SK-N-MC (cell line): ENCODE data around the gene RFLNA.
"Not testable (repeated sequence)": the region's sequence is repeated elsewhere in the genome, so short reads cannot be mapped to it uniquely, and the experiment has no call there.

Experiments used
- DNase-seq: peaks from one replicate; pipeline ENCODE4 v3.0.0-alpha.2; 2011; ENCODE audit warnings: low read depth, low spot score
- H3K27ac ChIP-seq: fragments of 200-600 bp; sonication (generic); 2 replicates; pipeline ENCODE4 v1.5.1; 2016; ENCODE audit warnings: mixed run types
- H3K36me3 ChIP-seq: fragments of 200-600 bp; sonication (generic); 2 replicates; pipeline ENCODE4 v1.6.1; 2017; ENCODE audit warnings: antibody characterized with exemption, low read length, mixed read lengths; ENCODE audit not compliant: insufficient read depth
- H3K4me3 ChIP-seq: fragments of 200-600 bp; sonication (generic); 2 replicates; pipeline ENCODE4 v1.5.1; 2016
- H3K9ac ChIP-seq: fragments of 200-600 bp; sonication (generic); 2 replicates; pipeline ENCODE4 v1.8.0; 2017; ENCODE audit warnings: mixed run types, mixed read lengths; ENCODE audit not compliant: insufficient read length
- H3K9me3 ChIP-seq: fragments of 200-600 bp; sonication (generic); 2 replicates; pipeline ENCODE4 v1.6.1; 2017; ENCODE audit warnings: low read depth, mild to moderate bottlenecking, antibody characterized with exemption, low read length, moderate library complexity, mixed read lengths
- EZH2 ChIP-seq: fragments of 200-600 bp; sonication (generic); IDR thresholded peaks from one replicate; pipeline ENCODE4 v1.6.1; 2017; ENCODE audit warnings: antibody characterized with exemption
- FOXP2 ChIP-seq: optimal IDR thresholded peaks from 2 replicates; pipeline ENCODE3; 2011; ENCODE audit warnings: mild to moderate bottlenecking, moderate library complexity; ENCODE audit not compliant: insufficient read depth; ENCODE audit errors: extremely low read length, control extremely low read depth
- POLR2AphosphoS5 ChIP-seq: IDR thresholded peaks from 2 replicates; pipeline ENCODE4 v1.6.1; 2012; ENCODE audit warnings: mild to moderate bottlenecking, low read depth, low read length, borderline replicate concordance

Gene RFLNA

GRCh38 chr12:124316257-124316900 lies 21.5 kb downstream of the RFLNA start:
- H3K4me3 ChIP-seq, result no peak overlapping the region
- H3K36me3 ChIP-seq, result no peaks in the 10 kb centered on the region
- no peak for DNase-seq
- no peak overlapping the region for H3K27ac ChIP-seq
- no peak for TF ChIP-seq POLR2AphosphoS5
- no peak for TF ChIP-seq EZH2
- no peak for TF ChIP-seq FOXP2
- no peaks in the 10 kb centered on the region for H3K9me3 ChIP-seq
- H3K9ac ChIP-seq, result no peak overlapping the region

GRCh38 chr12:124317400-124317799 lies 22.5 kb downstream of the RFLNA start:
- no peak overlapping the region for H3K4me3 ChIP-seq
- TF ChIP-seq FOXP2 (no peak), POLR2AphosphoS5 (no peak), EZH2 (no peak)

GRCh38 chr12:124318278-124319020 lies 23.6 kb downstream of the RFLNA start:
- Histone ChIP-seq H3K4me3 (no peak overlapping the region), H3K36me3 (peaks cover 1% of the 10 kb centered on the region; the same call in 1 of the 2 replicates), H3K9me3 (no peaks in the 10 kb centered on the region), H3K9ac (no peak overlapping the region), H3K27ac (no peak overlapping the region)
- DNase-seq, result no peak
- TF ChIP-seq EZH2 (no peak), POLR2AphosphoS5 (no peak), FOXP2 (no peak)

More at GRCh38 chr12:124317400-124317799, 22.5 kb downstream of the RFLNA start:
- DNase-seq, result no peak
- H3K9me3 ChIP-seq, result no peaks in the 10 kb centered on the region
- H3K27ac ChIP-seq, result no peak overlapping the region
- H3K36me3 ChIP-seq, result no peaks in the 10 kb centered on the region
- no peak overlapping the region for H3K9ac ChIP-seq

- H3K36me3 ChIP-seq, result peaks cover 12% of the 10 kb centered on the region
- H3K9me3 ChIP-seq, result no peaks in the 10 kb centered on the region
- DNase-seq, result no peak
These were observed 24.6 kb downstream of the RFLNA start for GRCh38 chr12:124319368-124320050.

GRCh38 chr12:124321040-124321481 lies 26.2 kb downstream of the RFLNA start:
- Histone ChIP-seq H3K9me3 (no peaks in the 10 kb centered on the region), H3K9ac (no peak overlapping the region)

More at GRCh38 chr12:124319368-124320050, 24.6 kb downstream of the RFLNA start:
- no peak overlapping the region for H3K27ac ChIP-seq
- H3K9ac ChIP-seq, result no peak overlapping the region
- H3K4me3 ChIP-seq, result no peak overlapping the region
- TF ChIP-seq POLR2AphosphoS5, result no peak
- TF ChIP-seq FOXP2, result no peak
- no peak for TF ChIP-seq EZH2

GRCh38 chr12:124321556-124322270 lies 26.8 kb downstream of the RFLNA start:
- Histone ChIP-seq H3K9me3 (no peaks in the 10 kb centered on the region), H3K9ac (no peak overlapping the region), H3K27ac (no peak overlapping the region), H3K36me3 (peaks cover 21% of the 10 kb centered on the region), H3K4me3 (no peak overlapping the region)
- DNase-seq, result no peak
- no peak for TF ChIP-seq FOXP2
- TF ChIP-seq POLR2AphosphoS5, result no peak
- no peak for TF ChIP-seq EZH2

More at GRCh38 chr12:124321040-124321481, 26.2 kb downstream of the RFLNA start:
- TF ChIP-seq FOXP2, result no peak
- no peak for TF ChIP-seq EZH2
- TF ChIP-seq POLR2AphosphoS5, result no peak
- Histone ChIP-seq H3K4me3 (no peak overlapping the region), H3K27ac (no peak overlapping the region), H3K36me3 (peaks cover 19% of the 10 kb centered on the region)
- no peak for DNase-seq

DNA sequence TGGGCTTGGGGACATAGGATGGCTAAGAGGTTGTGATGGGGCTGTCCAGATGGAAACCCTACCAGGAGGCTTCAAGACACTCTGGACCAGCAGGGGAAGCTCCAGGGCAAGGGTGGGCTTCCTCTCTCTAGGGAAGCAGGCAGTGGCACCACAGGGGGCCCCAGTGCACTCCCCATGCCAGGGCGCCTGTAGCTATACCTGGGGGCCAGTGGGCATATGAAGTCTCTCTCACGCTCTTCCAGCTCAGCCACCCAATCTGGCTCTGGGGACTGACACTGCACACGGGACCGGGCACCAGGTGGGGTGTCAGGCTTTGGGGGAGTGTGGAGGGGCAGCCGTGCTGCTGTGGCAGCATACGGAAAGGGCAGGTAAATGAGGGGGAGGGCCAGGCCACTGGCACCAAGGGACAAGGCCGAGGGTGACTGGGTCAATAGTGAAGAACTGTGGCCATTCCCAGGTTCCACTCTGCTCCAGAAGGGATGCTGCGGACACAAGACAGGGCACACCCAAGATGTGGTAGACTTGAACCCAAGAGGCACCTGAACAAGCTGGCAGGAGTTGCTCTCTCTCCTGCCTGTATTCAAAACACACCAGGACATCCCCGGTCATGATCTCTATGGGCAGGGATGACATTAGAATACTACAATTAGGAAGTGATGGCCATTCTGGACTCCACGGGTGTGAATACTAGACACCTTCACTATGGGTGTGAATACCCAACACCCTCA lies 27.5 kb downstream of the RFLNA start:
- H3K4me3 ChIP-seq, result no peak overlapping the region
- no peak for DNase-seq
- H3K36me3 ChIP-seq, result peaks cover 21% of the 10 kb centered on the region
- no peaks in the 10 kb centered on the region for H3K9me3 ChIP-seq
- H3K9ac ChIP-seq, result no peak overlapping the region
- no peak overlapping the region for H3K27ac ChIP-seq
- TF ChIP-seq EZH2 (no peak), POLR2AphosphoS5 (no peak), FOXP2 (no peak)

DNA sequence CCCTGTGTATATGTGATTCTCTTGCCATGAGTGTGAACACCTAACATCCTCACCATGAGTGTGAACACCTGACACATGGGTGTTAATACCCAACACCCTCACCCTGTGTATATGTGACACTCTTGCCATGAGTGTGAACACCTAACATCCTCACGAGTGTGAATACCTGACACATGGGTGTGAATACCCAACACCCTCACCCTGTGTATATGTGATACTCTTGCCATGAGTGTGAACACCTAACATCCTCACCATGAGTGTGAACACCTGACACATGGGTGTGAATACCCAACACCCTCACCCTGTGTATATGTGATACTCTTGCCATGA lies 28.1 kb downstream of the RFLNA start:
- not testable (repeated sequence) for H3K9me3 ChIP-seq, H3K27ac ChIP-seq, H3K4me3 ChIP-seq, DNase-seq, H3K9ac ChIP-seq
- H3K36me3 ChIP-seq, result peaks cover 21% of the 10 kb centered on the region
